HL-60 (cell line): ENCODE results near the gene CD7.

ENCODE experiments used
- POLR2AphosphoS5 ChIP-seq: IDR thresholded peaks from 2 replicates; pipeline ENCODE4 v1.6.1; 2012; ENCODE audit warnings: low read depth
- REST ChIP-seq: IDR thresholded peaks from 2 replicates; pipeline ENCODE4 v1.6.1; 2012; ENCODE audit warnings: low read depth; ENCODE audit not compliant: insufficient replicate concordance

GRCh38 chr17:82301300-82301915, 16.0 kb downstream of the CD7 start:
- no peak for TF ChIP-seq POLR2AphosphoS5
- TF ChIP-seq REST = no peak
